ENCODE results near the gene ADGRD2. TPM values are rescaled to one million over a fixed set of nuclear protein-coding genes. Genes with fewer than 3 reads are reported as not detected.

The ADGRD2 gene
- total RNA-seq, 1 experiment from 2014 or later, result not detected

- ChIA-PET POLR2A (ENCODE audit: low non-redundant PET) (interaction anchor here (0.7 kb wide), 1 partner anchor 29 kb away, joined by 4 read pairs; no protein-coding TSS in a partner anchor), CTCF (no interaction called here)
- H3K9me3 ChIP-seq (ENCODE audit: low read depth, low read length, poor library complexity, severe bottlenecking), result no peaks in the 10 kb centered on the region
- H3K4me1 ChIP-seq (ENCODE audit: insufficient read depth, low read length, poor library complexity, severe bottlenecking), result no peaks in the 10 kb centered on the region
- peaks cover 15% of the 10 kb centered on the region for H3K27me3 ChIP-seq (replicated peaks; ENCODE audit: insufficient read depth, low read depth, low read length, poor library complexity)
- no peaks in the 10 kb centered on the region for H3K36me3 ChIP-seq (ENCODE audit: insufficient read depth, low read length, poor library complexity, severe bottlenecking)
- DNase-seq (ENCODE audit: low spot score), result no peak
- intact Hi-C loops (cut with micrococcal nuclease; ENCODE audit: unreplicated experiment), result no loop called here
- BruUV-seq (replicated peaks), result no TSS peak
- no peak overlapping the region for H3K27ac ChIP-seq (ENCODE audit: low read depth, low read length, poor library complexity, severe bottlenecking)
- TF ChIP-seq CTCF (conservative IDR thresholded peaks at IDR 0.05; ENCODE audit: low read depth, low read length), result no peak
- no peak for TF ChIP-seq EZH2 (IDR thresholded peaks at IDR 0.05; ENCODE audit: borderline replicate concordance, low read depth, low read length, poor library complexity, severe bottlenecking)
- H3K4me3 ChIP-seq (ENCODE audit: low read depth, low read length, poor library complexity, severe bottlenecking), result no peak overlapping the region
Measured at GRCh38 chr9:124462739-124463138, 12.5 kb downstream of the ADGRD2 start.

- intact Hi-C loops (cut with micrococcal nuclease; ENCODE audit: unreplicated experiment), result no loop called here
- H3K27ac ChIP-seq (ENCODE audit: low read depth, low read length, poor library complexity, severe bottlenecking), result no peak overlapping the region
- POLR2A ChIA-PET (ENCODE audit: low non-redundant PET), result no interaction called here
Measured at GRCh38 chr9:124465736-124466135, 15.5 kb downstream of the ADGRD2 start.

GRCh38 chr9:124467410-124468060 is 17.3 kb downstream of the ADGRD2 start:
- H3K9me3 ChIP-seq (ENCODE audit: low read depth, low read length, poor library complexity, severe bottlenecking), result no peaks in the 10 kb centered on the region
- no TSS peak for BruUV-seq (replicated peaks)
- peaks cover 10% of the 10 kb centered on the region for H3K27me3 ChIP-seq (replicated peaks; ENCODE audit: insufficient read depth, low read depth, low read length, poor library complexity)
- H3K4me3 ChIP-seq (ENCODE audit: low read depth, low read length, poor library complexity, severe bottlenecking), result no peak overlapping the region
- TF ChIP-seq CTCF (conservative IDR thresholded peaks at IDR 0.05; ENCODE audit: low read depth, low read length) (no peak), EZH2 (IDR thresholded peaks at IDR 0.05; ENCODE audit: borderline replicate concordance, low read depth, low read length, poor library complexity, severe bottlenecking) (no peak)
- no peaks in the 10 kb centered on the region for H3K36me3 ChIP-seq (ENCODE audit: insufficient read depth, low read length, poor library complexity, severe bottlenecking)
- H3K27ac ChIP-seq (ENCODE audit: low read depth, low read length, poor library complexity, severe bottlenecking), result no peak overlapping the region
- no peak for DNase-seq (ENCODE audit: low spot score)
- no peaks in the 10 kb centered on the region for H3K4me1 ChIP-seq (ENCODE audit: insufficient read depth, low read length, poor library complexity, severe bottlenecking)
- intact Hi-C loops (cut with micrococcal nuclease; ENCODE audit: unreplicated experiment), result no loop called here
- ChIA-PET POLR2A (ENCODE audit: low non-redundant PET) (no interaction called here), CTCF (no interaction called here)

More at GRCh38 chr9:124465736-124466135, 15.5 kb downstream of the ADGRD2 start:
- TF ChIP-seq EZH2 (IDR thresholded peaks at IDR 0.05; ENCODE audit: borderline replicate concordance, low read depth, low read length, poor library complexity, severe bottlenecking) (no peak), CTCF (conservative IDR thresholded peaks at IDR 0.05; ENCODE audit: low read depth, low read length) (no peak)
- peaks cover 15% of the 10 kb centered on the region for H3K27me3 ChIP-seq (replicated peaks; ENCODE audit: insufficient read depth, low read depth, low read length, poor library complexity)
- no peaks in the 10 kb centered on the region for H3K36me3 ChIP-seq (ENCODE audit: insufficient read depth, low read length, poor library complexity, severe bottlenecking)
- H3K9me3 ChIP-seq (ENCODE audit: low read depth, low read length, poor library complexity, severe bottlenecking), result no peaks in the 10 kb centered on the region
- CTCF ChIA-PET, result interaction anchor here (0.5 kb wide), 1 partner anchor 22 kb away, joined by 6 read pairs; no protein-coding TSS in a partner anchor
- DNase-seq (ENCODE audit: low spot score), result no peak
- no TSS peak for BruUV-seq (replicated peaks)
- H3K4me3 ChIP-seq (ENCODE audit: low read depth, low read length, poor library complexity, severe bottlenecking), result no peak overlapping the region
- no peaks in the 10 kb centered on the region for H3K4me1 ChIP-seq (ENCODE audit: insufficient read depth, low read length, poor library complexity, severe bottlenecking)

Measured in A673 (cell line).